Gastrocnemius medialis (tissue), 4 donors: ENCODE data around the gene SETBP1.

ENCODE experiments used
- CTCF ChIP-seq, 5 experiments: fragments of 450-650 bp in 3 of 5; fragments of 200-600 bp in 2 of 5; sonication (generic) in 2 of 5; IDR thresholded peaks in 4 of 5; conservative IDR thresholded peaks in 1 of 5; 1 replicate in 4 of 5; 2 replicates in 1 of 5; pipeline ENCODE4 v1.5.1; 2016 to 2019; ENCODE audit warnings: antibody characterized with exemption in 5 of 5, mild to moderate bottlenecking in 3 of 5, moderate library complexity in 3 of 5
- POLR2A ChIP-seq, 2 donors: fragments of 450-650 bp; IDR thresholded peaks; one replicate each; pipeline ENCODE4 v1.6.1; 2017; ENCODE audit warnings: antibody characterized with exemption in 2 of 2, mild to moderate bottlenecking in 2 of 2, moderate library complexity in 2 of 2

DNA sequence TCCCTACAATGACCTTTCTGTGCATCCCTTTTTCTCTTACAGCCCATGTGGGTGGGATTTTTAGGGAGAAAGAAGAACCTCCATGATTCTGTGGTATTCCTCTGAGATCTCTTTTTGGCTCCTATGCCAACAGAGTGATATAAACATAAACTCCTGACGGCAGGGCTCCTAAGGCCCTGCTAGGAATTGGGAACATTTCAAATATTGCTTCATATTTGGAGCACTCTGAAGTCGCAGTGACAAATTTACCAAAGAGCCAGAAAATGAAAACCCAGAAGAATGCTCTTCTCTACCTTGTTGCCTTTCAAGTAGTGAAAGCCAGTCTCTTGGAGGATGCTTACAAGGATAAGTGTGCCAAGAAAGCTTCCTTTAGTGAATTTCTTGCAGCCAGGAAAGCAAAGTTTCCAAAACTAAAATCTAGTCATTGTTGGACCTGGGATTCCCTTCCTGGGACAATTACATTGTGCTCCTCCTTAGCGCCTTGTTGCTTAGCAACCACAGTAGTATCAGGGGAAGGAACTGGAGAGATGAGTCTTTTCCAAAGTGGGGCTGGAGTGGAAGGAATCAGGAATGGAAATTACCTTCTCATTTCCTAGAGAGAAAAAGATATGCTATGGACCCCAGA lies 7.3 kb upstream of the SETBP1 start:
- TF ChIP-seq CTCF (IDR thresholded peaks at IDR 0.05 in 4 of 5, conservative IDR thresholded peaks at IDR 0.05 in 1 of 5) (no peak), POLR2A (IDR thresholded peaks at IDR 0.05) (no peak)
